Progenitor cell of endocrine pancreas (in vitro differentiated cells): ENCODE data around the gene PRKCG. TPM values are rescaled to one million over a fixed set of nuclear protein-coding genes. Genes with fewer than 3 reads are reported as not detected.

ENCODE experiments used
- DNase-seq: peaks from one replicate; pipeline ENCODE4 v3.0.0; 2021; ENCODE audit warnings: low spot score; ENCODE audit not compliant: unreplicated experiment
- H3K27ac Mint-ChIP-seq: 2 replicates; pipeline ENCODE4 v1.8.0; 2021; ENCODE audit warnings: mild to moderate bottlenecking, moderate library complexity, mixed read lengths
- H3K27me3 Mint-ChIP-seq: 2 replicates; pipeline ENCODE4 v1.8.0; 2021; ENCODE audit warnings: mixed read lengths
- H3K36me3 Mint-ChIP-seq: 2 replicates; pipeline ENCODE4 v1.8.0; 2022; ENCODE audit warnings: mixed read lengths; ENCODE audit not compliant: insufficient read depth
- H3K4me1 Mint-ChIP-seq: 2 replicates; pipeline ENCODE4 v1.8.0; 2021; ENCODE audit warnings: low read depth, mixed read lengths
- H3K4me3 Mint-ChIP-seq: 2 replicates; pipeline ENCODE4 v1.8.0; 2021; ENCODE audit warnings: low read depth, mild to moderate bottlenecking, moderate library complexity, mixed read lengths
- H3K9me3 Mint-ChIP-seq: 2 replicates; pipeline ENCODE4 v1.8.0; 2021; ENCODE audit warnings: low read depth, mixed read lengths
- total RNA-seq: library from RNA; stranded (reverse); gene quantifications from 2 replicates; pipeline ENCODE4 v1.2.1, GENCODE V29; 2021
- TF ChIP-seq, protein P1 (sequence below): fragments of 200-600 bp; sonication (generic); IDR thresholded peaks from one replicate; pipeline ENCODE4 v1.5.0; 2021; ENCODE audit warnings: antibody characterized with exemption, mild to moderate bottlenecking; ENCODE audit not compliant: unreplicated experiment

Gene PRKCG
- total RNA-seq, 1 donor from 2014 or later, result 8.4 TPM

DNA sequence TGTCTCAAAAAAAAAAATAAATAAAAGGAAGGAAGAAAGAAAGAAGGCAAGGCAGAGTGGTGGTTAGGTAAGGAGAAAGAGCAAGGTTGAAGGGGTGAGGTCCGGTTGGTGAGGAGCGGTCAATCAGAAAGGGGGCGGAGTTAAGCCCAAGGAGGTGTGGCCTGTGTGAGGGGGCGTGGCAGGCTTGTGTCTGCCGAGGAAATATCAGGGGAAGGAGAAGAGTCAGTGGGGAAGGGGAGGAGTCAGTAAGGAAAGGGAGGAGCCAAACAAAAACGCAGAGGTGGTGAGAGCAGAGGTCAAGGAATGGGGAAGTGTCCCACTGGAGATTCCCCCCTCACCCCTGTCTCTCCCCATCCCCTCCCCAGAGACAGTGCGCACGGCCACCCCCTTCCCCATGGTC is 33.0 kb downstream of the PRKCG start:
- H3K4me3 Mint-ChIP-seq, result no peak overlapping the region
- H3K9me3 Mint-ChIP-seq, result no peaks in the 10 kb centered on the region
- DNase-seq, result no peak
- no peaks in the 10 kb centered on the region for H3K36me3 Mint-ChIP-seq
- no peak overlapping the region for H3K27ac Mint-ChIP-seq
- H3K4me1 Mint-ChIP-seq, result no peaks in the 10 kb centered on the region
- H3K27me3 Mint-ChIP-seq, result peaks cover 56% of the 10 kb centered on the region
- TF ChIP-seq, protein P1, sequence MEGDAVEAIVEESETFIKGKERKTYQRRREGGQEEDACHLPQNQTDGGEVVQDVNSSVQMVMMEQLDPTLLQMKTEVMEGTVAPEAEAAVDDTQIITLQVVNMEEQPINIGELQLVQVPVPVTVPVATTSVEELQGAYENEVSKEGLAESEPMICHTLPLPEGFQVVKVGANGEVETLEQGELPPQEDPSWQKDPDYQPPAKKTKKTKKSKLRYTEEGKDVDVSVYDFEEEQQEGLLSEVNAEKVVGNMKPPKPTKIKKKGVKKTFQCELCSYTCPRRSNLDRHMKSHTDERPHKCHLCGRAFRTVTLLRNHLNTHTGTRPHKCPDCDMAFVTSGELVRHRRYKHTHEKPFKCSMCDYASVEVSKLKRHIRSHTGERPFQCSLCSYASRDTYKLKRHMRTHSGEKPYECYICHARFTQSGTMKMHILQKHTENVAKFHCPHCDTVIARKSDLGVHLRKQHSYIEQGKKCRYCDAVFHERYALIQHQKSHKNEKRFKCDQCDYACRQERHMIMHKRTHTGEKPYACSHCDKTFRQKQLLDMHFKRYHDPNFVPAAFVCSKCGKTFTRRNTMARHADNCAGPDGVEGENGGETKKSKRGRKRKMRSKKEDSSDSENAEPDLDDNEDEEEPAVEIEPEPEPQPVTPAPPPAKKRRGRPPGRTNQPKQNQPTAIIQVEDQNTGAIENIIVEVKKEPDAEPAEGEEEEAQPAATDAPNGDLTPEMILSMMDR, result no peak

DNA sequence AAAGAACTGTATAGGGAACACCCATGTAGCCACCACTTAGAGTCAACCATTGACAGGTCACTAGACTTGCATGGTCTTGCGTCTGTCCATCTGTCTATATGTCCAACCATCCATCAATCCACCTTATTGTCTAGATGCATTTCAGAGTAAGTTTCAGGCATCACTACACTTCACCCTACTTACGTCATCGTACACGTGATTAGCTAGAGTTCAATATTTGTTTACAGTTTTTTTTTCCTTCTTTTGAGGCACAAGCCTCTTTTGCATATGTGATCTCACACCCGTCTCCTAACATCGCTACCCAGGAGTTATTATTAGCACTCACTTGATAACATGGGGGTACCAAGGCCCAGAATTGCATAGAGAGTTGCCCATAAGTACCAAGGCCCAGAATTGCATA is 34.0 kb downstream of the PRKCG start:
- no peak for DNase-seq
- Mint-ChIP-seq H3K4me3 (no peak overlapping the region), H3K9me3 (no peaks in the 10 kb centered on the region), H3K4me1 (no peaks in the 10 kb centered on the region), H3K27ac (no peak overlapping the region), H3K36me3 (no peaks in the 10 kb centered on the region), H3K27me3 (peaks cover 46% of the 10 kb centered on the region)
- TF ChIP-seq, protein P1, result no peak

DNA sequence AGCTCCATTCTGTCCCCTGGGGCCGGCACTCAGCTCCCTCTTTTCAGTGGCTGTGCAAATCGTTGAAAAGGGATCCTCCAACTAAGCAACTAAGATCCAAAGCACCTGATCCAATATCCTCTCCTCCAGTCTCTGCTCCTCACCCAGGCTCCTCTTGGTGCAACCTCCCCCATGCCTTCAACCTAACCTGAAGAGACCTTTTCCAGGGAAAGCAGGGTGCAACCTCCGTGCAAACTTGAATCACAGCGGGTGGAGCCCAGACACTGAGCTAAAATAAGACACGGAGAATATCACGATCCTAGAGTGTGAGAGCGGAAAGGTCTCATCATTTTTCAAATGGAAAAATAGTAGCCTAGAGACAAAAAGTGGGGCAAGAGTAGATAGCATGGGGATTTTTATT is 35.4 kb downstream of the PRKCG start:
- Mint-ChIP-seq H3K27ac (no peak overlapping the region), H3K4me1 (no peaks in the 10 kb centered on the region), H3K4me3 (no peak overlapping the region), H3K27me3 (peaks cover 32% of the 10 kb centered on the region), H3K9me3 (no peaks in the 10 kb centered on the region), H3K36me3 (no peaks in the 10 kb centered on the region)
- no peak for DNase-seq
- TF ChIP-seq, protein P1, result no peak

DNA sequence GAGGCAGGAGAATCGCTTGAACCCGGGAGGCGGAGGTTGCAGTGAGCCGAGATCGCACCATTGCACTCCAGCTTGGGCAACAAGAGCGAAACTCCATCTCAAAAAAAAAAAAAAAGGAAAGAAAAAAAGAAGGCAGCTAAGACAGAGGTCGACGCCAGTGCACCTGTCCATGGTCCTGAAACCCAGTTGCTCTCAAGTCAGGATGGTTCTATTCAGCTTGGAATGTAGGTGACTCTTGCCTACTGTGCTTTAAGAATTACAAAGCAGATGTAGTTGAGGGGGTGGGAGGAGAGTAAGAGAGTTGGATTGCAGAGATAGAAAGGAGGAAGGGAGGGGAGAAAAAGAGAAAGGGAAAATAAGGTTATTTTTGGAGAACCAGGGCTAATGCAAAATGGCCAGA is 45.7 kb downstream of the PRKCG start:
- TF ChIP-seq, protein P1, result no peak
- Mint-ChIP-seq H3K27me3 (peaks cover 15% of the 10 kb centered on the region), H3K4me1 (no peaks in the 10 kb centered on the region), H3K4me3 (no peak overlapping the region), H3K27ac (no peak overlapping the region), H3K36me3 (no peaks in the 10 kb centered on the region), H3K9me3 (no peaks in the 10 kb centered on the region)
- peak; percentile 73 for DNase-seq

DNA sequence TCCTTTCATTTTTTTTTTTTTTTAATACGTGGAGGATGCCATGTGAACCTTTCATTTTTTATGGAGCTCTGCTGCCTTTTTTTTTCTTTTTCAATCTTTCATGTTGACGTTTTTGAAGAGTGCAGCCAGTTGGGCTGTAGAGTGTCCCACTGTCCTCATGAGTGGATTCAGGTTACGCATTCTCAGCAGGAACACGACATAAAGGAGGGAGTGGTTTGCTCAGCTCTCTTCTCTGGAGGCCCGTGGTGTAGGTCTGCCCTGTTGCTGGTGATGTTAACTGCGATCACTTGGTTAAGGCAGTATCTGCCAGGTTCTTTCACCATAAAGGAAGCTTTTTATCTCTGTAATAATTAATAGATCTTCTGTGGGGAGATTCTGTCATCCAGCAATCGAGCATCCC is 54.0 kb downstream of the PRKCG start:
- Mint-ChIP-seq H3K4me1 (no peaks in the 10 kb centered on the region), H3K27ac (no peak overlapping the region), H3K36me3 (no peaks in the 10 kb centered on the region), H3K4me3 (no peak overlapping the region), H3K9me3 (no peaks in the 10 kb centered on the region), H3K27me3 (peaks cover 33% of the 10 kb centered on the region)
- TF ChIP-seq, protein P1, result no peak
- no peak for DNase-seq
